HG03060 (cell line): Measurements from ENCODE around the gene TMEM256.

ENCODE experiments used
- ATAC-seq: cut with Tn5 transposase; IDR thresholded peaks from one replicate; pipeline ENCODE4 v1.9.1; 2021; ENCODE audit warnings: low read depth, moderate number of reproducible peaks; ENCODE audit not compliant: unreplicated experiment

TMEM256 gene

GRCh38 chr17:7403977-7404736 is at the start of gene TMEM256:
Gene TMEM256 (minus strand): TSS chr17:7404097. CDS start chr17:7404084, 13 bp downstream.
- ATAC-seq, result peak; percentile 75

GRCh38 chr17:7448461-7448860 is 44.6 kb upstream of the TMEM256 start:
- no peak for ATAC-seq

GRCh38 chr17:7445619-7445968 is 41.7 kb upstream of the TMEM256 start:
- ATAC-seq, result no peak

- ATAC-seq, result no peak
Measured at GRCh38 chr17:7444682-7445618, 41.1 kb upstream of the TMEM256 start, which contains the start of gene CHRNB1. Gene CHRNB1 (plus strand): TSS chr17:7445061. CDS start chr17:7445128, 67 bp downstream.

GRCh38 chr17:7443499-7444485 is 39.9 kb upstream of the TMEM256 start:
- no peak for ATAC-seq

GRCh38 chr17:7442142-7442541 is 38.2 kb upstream of the TMEM256 start:
- ATAC-seq, result no peak

GRCh38 chr17:7441266-7441665 is 37.4 kb upstream of the TMEM256 start:
- ATAC-seq, result no peak

- ATAC-seq, result no peak
Measured at GRCh38 chr17:7440834-7441195, 36.9 kb upstream of the TMEM256 start.

GRCh38 chr17:7440113-7440833 is 36.4 kb upstream of the TMEM256 start:
- no peak for ATAC-seq

- no peak for ATAC-seq
Measured at GRCh38 chr17:7439462-7440112, 35.7 kb upstream of the TMEM256 start, which contains the start of gene FGF11. Gene FGF11 (plus strand): TSS chr17:7439512. CDS start chr17:7439621, 109 bp downstream.

- no peak for ATAC-seq
Measured at GRCh38 chr17:7438656-7439460, 35.0 kb upstream of the TMEM256 start.

GRCh38 chr17:7437950-7438614 is 34.2 kb upstream of the TMEM256 start:
- no peak for ATAC-seq

GRCh38 chr17:7437369-7437863 is 33.5 kb upstream of the TMEM256 start:
- no peak for ATAC-seq

GRCh38 chr17:7436556-7437368 is 32.9 kb upstream of the TMEM256 start:
- no peak for ATAC-seq

- ATAC-seq, result no peak
Measured at GRCh38 chr17:7435676-7436555, 32.0 kb upstream of the TMEM256 start.

GRCh38 chr17:7432296-7432695 is 28.4 kb upstream of the TMEM256 start:
- no peak for ATAC-seq
